Activated CD4-positive, alpha-beta T cell treated with anti-CD3 and anti-CD28 coated beads for 4 hours (primary cell): Measurements from ENCODE around the gene CDH23.
A peak's percentile ranks its signal among the peaks of the same experiment; 100 is the strongest.

Experiments
- DNase-seq, 2 donors: peaks; one replicate each; pipeline ENCODE4 v3.0.0-alpha.2; 2020

Gene CDH23

DNA sequence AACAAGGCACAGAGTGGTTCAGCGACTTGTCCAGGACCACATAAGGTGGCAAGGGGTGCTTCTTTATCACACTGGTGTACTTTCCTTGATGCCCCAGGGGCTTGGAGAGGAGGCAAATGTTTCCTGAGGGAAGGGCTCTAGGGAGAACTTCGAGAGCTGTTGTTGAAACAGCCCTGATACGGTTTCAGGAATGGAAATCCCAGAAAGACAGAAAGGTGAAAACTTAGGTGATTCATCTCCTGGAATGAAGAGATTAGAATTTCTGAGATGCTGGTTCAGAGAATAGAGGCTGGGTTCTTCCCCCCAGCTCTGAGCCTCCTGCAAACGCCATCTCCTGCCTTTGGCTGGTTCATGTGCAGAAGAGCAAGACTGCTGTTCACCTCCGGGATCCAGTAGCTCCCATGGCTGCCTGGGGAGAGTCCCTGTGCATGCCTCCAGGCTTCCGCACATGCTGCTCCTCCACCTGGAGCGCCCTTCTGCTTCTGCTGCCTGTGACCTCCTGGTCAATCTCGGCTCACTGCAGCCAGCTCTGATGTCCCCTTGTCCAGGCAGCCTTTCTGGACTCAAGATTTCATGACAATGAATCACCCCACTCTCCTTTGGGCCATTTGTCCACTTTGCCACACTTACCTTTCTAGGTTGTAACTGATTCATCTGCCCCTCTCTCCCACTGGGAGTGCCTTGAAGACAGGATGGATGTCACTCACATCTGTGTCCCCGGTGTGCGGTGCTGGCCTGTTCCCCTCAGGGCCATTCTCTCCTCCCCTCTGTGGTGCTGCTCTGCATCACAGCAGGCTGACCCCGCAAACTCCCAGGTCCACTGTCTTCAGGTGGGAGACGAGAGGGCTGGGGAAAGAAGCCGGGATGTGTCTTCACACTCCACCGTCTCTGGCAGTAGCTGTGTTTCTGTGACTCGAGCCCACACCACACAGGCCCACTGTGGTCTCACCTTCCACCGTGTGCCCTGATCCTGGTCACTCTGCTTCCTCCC lies 3.6 kb upstream of the CDH23 start:
- DNase-seq, result no peak

DNA sequence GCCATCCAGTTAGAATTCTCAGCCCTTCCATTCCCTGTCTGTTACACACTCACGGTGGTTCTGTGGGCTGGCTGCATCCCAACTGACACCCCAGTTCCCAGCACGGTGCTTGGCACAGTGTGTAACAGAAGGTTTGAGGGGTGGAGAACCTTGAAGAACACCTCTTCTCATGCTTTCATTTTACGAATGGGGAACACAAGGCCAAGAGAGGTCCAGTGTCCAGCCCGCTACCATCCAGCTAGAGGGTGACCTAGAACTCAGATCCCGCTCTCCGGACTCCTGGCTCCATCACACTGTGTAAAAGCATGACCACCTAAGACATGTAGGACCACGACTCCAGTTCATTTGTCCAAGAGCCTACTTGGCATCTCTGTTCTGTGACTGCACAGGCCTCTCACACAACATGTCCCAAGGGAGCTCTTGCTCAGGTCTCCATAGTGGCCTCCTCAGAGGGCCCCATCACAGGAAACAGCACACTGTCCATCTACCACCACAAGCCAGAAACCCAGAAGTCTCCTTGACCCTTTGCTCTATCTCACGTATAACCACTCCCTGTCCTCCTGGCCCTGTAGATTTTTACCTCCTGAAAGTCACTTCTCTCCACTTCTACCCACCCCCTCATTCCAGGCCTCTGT lies 2.8 kb upstream of the CDH23 start:
- DNase-seq, result no peak

GRCh38 chr10:71394926-71395562 lies 1.7 kb upstream of the CDH23 start:
- no peak for DNase-seq

DNA sequence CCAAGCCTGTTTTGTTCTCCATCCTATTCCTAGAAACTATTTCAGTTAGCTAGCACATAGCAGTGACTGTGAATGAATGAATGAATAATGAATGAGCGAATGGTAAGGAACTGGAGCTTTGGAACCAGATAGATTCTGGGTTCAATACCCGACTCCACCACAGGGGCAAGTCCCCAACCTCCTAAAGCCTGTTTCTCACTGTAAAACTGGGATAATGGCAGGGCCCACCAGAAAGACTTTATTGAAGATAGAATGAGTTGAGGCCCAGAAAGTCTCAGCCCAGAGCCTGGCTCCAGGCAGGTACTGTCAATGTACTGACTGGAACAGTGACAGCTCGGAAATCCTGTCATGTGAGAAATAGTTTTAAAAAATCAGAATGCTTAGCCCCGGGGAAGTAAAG lies 1.1 kb upstream of the CDH23 start:
- DNase-seq, result no peak

DNA sequence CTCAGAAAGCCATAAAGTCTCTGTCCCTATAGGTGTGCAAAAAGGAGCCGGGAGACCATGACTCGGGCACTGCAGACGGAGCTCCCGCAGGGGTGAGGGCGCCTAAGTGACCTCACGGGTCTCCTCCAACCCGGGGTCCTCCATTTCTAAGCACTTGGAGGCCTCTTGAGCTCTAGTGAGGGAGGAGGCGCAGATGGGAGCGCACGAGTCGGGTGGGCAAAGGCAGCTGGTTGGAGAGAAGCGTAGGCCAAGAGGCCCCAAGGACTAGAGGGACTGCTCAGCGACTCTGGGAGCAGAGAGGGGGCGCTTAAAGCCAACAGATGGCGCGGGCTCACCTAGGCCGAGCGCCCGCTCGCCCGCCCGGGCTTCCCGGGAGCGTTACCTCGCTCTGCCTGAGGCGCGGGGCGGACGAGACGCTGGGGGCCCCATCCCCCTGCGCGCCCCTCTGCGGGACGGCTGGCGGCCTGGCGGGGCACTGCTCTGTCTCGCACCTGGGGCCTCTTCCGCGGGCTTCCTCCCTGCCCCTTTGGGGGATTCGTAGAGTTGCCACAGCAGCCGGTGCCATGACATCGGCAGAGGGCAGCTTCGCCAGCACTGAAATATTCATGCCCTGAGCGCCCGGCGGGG lies 523 bp upstream of the CDH23 start:
- DNase-seq, result peak in 1 of 2 donors; percentile 15

- DNase-seq, result no peak
These were observed 834 bp downstream of the CDH23 start for GRCh38 chr10:71397296-71398212.

- no peak for DNase-seq
These were observed 2.3 kb downstream of the CDH23 start for GRCh38 chr10:71398976-71399375.

DNA sequence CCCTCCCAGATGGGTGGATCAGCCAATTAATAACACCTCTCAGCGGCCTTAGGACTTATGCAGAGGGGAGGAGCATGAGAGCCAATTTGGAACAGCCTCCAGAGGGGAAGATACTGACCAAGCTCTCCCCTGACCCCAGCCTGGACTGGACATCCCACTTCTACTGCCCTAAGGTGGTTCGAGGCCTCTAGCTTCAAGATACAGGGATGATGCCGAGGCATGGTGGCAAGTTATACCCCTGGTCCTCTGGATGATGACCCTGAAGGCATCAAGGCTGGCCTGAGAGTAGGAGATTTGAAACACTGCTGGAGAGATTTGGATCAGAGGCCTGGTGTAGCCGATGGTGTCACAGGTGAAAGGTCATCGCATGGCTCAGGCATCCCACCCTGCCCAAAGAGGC lies 3.2 kb downstream of the CDH23 start:
- no peak for DNase-seq

GRCh38 chr10:71401056-71401455 lies 4.3 kb downstream of the CDH23 start:
- DNase-seq, result no peak

DNA sequence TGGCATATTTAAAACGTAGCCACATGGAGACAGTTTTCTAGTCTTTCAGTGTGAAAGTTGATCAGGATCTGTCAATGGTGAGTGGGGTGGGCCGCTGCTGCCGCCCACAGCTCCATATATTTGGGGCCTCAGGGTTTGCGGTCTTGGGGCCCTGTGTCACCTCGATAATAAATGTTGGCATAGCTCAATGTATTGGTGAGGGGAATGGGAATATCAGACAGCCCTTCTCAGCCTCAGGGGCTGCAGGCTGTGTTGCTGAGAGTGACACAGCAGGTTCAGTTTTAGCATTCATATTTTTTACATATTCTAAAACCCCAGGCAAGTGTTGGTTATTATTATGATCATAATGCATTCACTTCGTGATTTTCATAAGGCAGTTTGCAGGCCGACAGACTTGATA lies 5.3 kb downstream of the CDH23 start:
- DNase-seq, result no peak

GRCh38 chr10:71404503-71405295 lies 8.0 kb downstream of the CDH23 start:
- DNase-seq, result no peak

GRCh38 chr10:71406878-71407277 lies 10.2 kb downstream of the CDH23 start:
- no peak for DNase-seq

- no peak for DNase-seq
These were observed 11.9 kb downstream of the CDH23 start for GRCh38 chr10:71408436-71409225.

- DNase-seq, result no peak
These were observed 12.9 kb downstream of the CDH23 start for GRCh38 chr10:71409516-71410104.

GRCh38 chr10:71413581-71413980 lies 16.9 kb downstream of the CDH23 start:
- DNase-seq, result no peak

- no peak for DNase-seq
These were observed 17.6 kb downstream of the CDH23 start for GRCh38 chr10:71414359-71414758.

DNA sequence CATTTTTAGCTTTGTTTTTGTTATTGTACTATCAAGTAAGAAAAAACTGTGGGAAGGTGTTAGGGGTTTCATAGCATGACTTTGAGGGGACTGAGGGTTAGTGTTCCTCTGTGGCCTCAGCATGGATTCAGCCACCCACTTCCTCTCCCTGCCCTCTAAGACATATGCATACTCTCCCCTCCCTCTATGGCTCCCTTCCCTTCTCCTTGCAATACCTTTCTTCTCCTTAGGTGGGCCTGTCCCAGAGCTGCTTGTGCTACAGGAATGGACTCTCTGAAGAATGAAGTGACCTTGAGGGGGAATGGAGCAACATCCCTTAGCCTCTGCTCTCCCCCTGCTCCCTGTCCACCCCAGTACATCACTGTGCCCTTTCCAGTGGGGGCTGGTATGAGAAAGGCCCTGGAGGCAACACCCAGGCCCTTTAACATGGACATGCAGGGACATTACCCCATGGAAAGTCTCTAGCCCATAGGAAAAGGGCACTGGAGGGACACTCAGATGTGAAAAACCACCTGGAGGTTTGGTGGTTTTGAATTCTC lies 22.4 kb downstream of the CDH23 start:
- no peak for DNase-seq

GRCh38 chr10:71419750-71420149 lies 23.0 kb downstream of the CDH23 start:
- DNase-seq, result no peak

- no peak for DNase-seq
These were observed 24.3 kb downstream of the CDH23 start for GRCh38 chr10:71421075-71421434.

DNA sequence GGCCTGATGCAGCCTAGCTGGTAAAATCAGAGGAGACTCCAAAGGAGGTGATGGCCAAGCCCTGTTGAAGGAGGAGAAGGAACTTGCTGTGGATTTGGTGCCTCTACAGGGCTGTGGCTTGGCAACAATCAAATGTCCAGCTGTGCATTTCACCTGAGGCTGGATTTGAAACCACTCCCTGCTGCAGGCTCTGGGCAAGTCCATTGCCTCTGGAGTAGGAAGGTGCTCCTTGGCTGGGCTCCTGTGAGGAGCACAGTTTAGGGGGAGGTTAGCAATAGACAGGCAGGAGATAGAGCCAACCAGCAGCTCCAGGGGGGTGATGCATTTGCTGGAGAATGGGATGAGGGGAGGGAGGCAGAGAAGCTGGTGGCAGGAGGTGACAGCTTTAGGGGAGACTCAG lies 26.5 kb downstream of the CDH23 start:
- DNase-seq, result no peak
